ENCODE measurements around the gene NAT16.
"Not testable (repeated sequence)": the region's sequence is repeated elsewhere in the genome, so short reads cannot be mapped to it uniquely, and the experiment has no call there.

The NAT16 gene

GRCh38 chr7:101212014-101212413 is 31.9 kb upstream of the NAT16 start:
- no peaks in the 10 kb centered on the region for H3K9me3 ChIP-seq (ENCODE audit: insufficient read depth, low read depth, low read length)
- H3K9ac ChIP-seq (ENCODE audit: low read depth, low read length), result no peak overlapping the region
- peaks cover 10% of the 10 kb centered on the region for H3K36me3 ChIP-seq (ENCODE audit: insufficient read depth, low read depth, low read length)
- no peak overlapping the region for H3K4me3 ChIP-seq (ENCODE audit: low read length)
- H3K4me1 ChIP-seq (ENCODE audit: insufficient read depth, low read length), result no peaks in the 10 kb centered on the region; the same call in 1 of the 2 replicates
- H3K27ac ChIP-seq (ENCODE audit: low read length), result no peak overlapping the region
- peaks cover 5% of the 10 kb centered on the region; the same call in 1 of the 2 replicates for H3K27me3 ChIP-seq (ENCODE audit: insufficient read depth, low read length)

- Histone ChIP-seq H3K4me1 (ENCODE audit: insufficient read depth, low read length) (no peaks in the 10 kb centered on the region; the same call in 1 of the 2 replicates), H3K27me3 (ENCODE audit: insufficient read depth, low read length) (peaks cover 3% of the 10 kb centered on the region; the same call in 1 of the 2 replicates), H3K27ac (ENCODE audit: low read length) (no peak overlapping the region), H3K36me3 (ENCODE audit: insufficient read depth, low read depth, low read length) (peaks cover 10% of the 10 kb centered on the region), H3K9ac (ENCODE audit: low read depth, low read length) (no peak overlapping the region), H3K4me3 (ENCODE audit: low read length) (no peak overlapping the region), H3K9me3 (ENCODE audit: insufficient read depth, low read depth, low read length) (no peaks in the 10 kb centered on the region)
Observed at GRCh38 chr7:101211501-101211900, 31.4 kb upstream of the NAT16 start.

- H3K27ac ChIP-seq (ENCODE audit: low read length), result no peak overlapping the region
- no peaks in the 10 kb centered on the region for H3K4me1 ChIP-seq (ENCODE audit: insufficient read depth, low read length)
- no peaks in the 10 kb centered on the region for H3K9me3 ChIP-seq (ENCODE audit: insufficient read depth, low read depth, low read length)
- H3K27me3 ChIP-seq (ENCODE audit: insufficient read depth, low read length), result no peaks in the 10 kb centered on the region
- no peak overlapping the region for H3K9ac ChIP-seq (ENCODE audit: low read depth, low read length)
- H3K4me3 ChIP-seq (ENCODE audit: low read length), result no peak overlapping the region
- H3K36me3 ChIP-seq (ENCODE audit: insufficient read depth, low read depth, low read length), result peaks cover 10% of the 10 kb centered on the region
Observed at GRCh38 chr7:101210143-101210542, 30.1 kb upstream of the NAT16 start.

- H3K27ac ChIP-seq (ENCODE audit: low read length), result no peak overlapping the region
- no peak overlapping the region for H3K4me3 ChIP-seq (ENCODE audit: low read length)
- H3K36me3 ChIP-seq (ENCODE audit: insufficient read depth, low read depth, low read length), result peaks cover 10% of the 10 kb centered on the region
- no peaks in the 10 kb centered on the region for H3K9me3 ChIP-seq (ENCODE audit: insufficient read depth, low read depth, low read length)
- no peaks in the 10 kb centered on the region for H3K4me1 ChIP-seq (ENCODE audit: insufficient read depth, low read length)
- H3K27me3 ChIP-seq (ENCODE audit: insufficient read depth, low read length), result peaks cover 1% of the 10 kb centered on the region; the same call in 1 of the 2 replicates
- no peak overlapping the region for H3K9ac ChIP-seq (ENCODE audit: low read depth, low read length)
Observed at GRCh38 chr7:101208794-101209193, 28.7 kb upstream of the NAT16 start.

GRCh38 chr7:101207459-101207858 is 27.4 kb upstream of the NAT16 start:
- H3K4me3 ChIP-seq (ENCODE audit: low read length), result no peak overlapping the region
- H3K9ac ChIP-seq (ENCODE audit: low read depth, low read length), result no peak overlapping the region
- H3K9me3 ChIP-seq (ENCODE audit: insufficient read depth, low read depth, low read length), result no peaks in the 10 kb centered on the region
- peaks cover 10% of the 10 kb centered on the region for H3K36me3 ChIP-seq (ENCODE audit: insufficient read depth, low read depth, low read length)
- no peak overlapping the region for H3K27ac ChIP-seq (ENCODE audit: low read length)
- H3K27me3 ChIP-seq (ENCODE audit: insufficient read depth, low read length), result peaks cover 14% of the 10 kb centered on the region; the same call in 1 of the 2 replicates
- H3K4me1 ChIP-seq (ENCODE audit: insufficient read depth, low read length), result no peaks in the 10 kb centered on the region

- H3K36me3 ChIP-seq (ENCODE audit: insufficient read depth, low read depth, low read length), result peaks cover 10% of the 10 kb centered on the region
- no peak overlapping the region for H3K9ac ChIP-seq (ENCODE audit: low read depth, low read length)
- no peak overlapping the region for H3K4me3 ChIP-seq (ENCODE audit: low read length)
- H3K27me3 ChIP-seq (ENCODE audit: insufficient read depth, low read length), result peaks cover 22% of the 10 kb centered on the region; the same call in 1 of the 2 replicates
- H3K9me3 ChIP-seq (ENCODE audit: insufficient read depth, low read depth, low read length), result no peaks in the 10 kb centered on the region
- no peaks in the 10 kb centered on the region for H3K4me1 ChIP-seq (ENCODE audit: insufficient read depth, low read length)
- no peak overlapping the region for H3K27ac ChIP-seq (ENCODE audit: low read length)
Observed at GRCh38 chr7:101206665-101207042, 26.6 kb upstream of the NAT16 start.

GRCh38 chr7:101205901-101206664 is 26.0 kb upstream of the NAT16 start:
- H3K9ac ChIP-seq (ENCODE audit: low read depth, low read length), result no peak overlapping the region
- no peak overlapping the region for H3K27ac ChIP-seq (ENCODE audit: low read length)
- no peak overlapping the region for H3K4me3 ChIP-seq (ENCODE audit: low read length)
- peaks cover 10% of the 10 kb centered on the region for H3K36me3 ChIP-seq (ENCODE audit: insufficient read depth, low read depth, low read length)
- no peaks in the 10 kb centered on the region for H3K9me3 ChIP-seq (ENCODE audit: insufficient read depth, low read depth, low read length)
- peaks cover 27% of the 10 kb centered on the region; the same call in 1 of the 2 replicates for H3K27me3 ChIP-seq (ENCODE audit: insufficient read depth, low read length)
- H3K4me1 ChIP-seq (ENCODE audit: insufficient read depth, low read length), result no peaks in the 10 kb centered on the region; the same call in 1 of the 2 replicates

GRCh38 chr7:101203740-101204738 is 23.9 kb upstream of the NAT16 start:
- H3K4me3 ChIP-seq (ENCODE audit: low read length); H3K9ac ChIP-seq (ENCODE audit: low read depth, low read length); H3K4me1 ChIP-seq (ENCODE audit: insufficient read depth, low read length); H3K27ac ChIP-seq (ENCODE audit: low read length); H3K36me3 ChIP-seq (ENCODE audit: insufficient read depth, low read depth, low read length); H3K9me3 ChIP-seq (ENCODE audit: insufficient read depth, low read depth, low read length): not testable (repeated sequence)
- peaks cover 32% of the 10 kb centered on the region; the same call in 1 of the 2 replicates for H3K27me3 ChIP-seq (ENCODE audit: insufficient read depth, low read length)

- no peak overlapping the region for H3K27ac ChIP-seq (ENCODE audit: low read length)
- no peak overlapping the region for H3K4me3 ChIP-seq (ENCODE audit: low read length)
- H3K27me3 ChIP-seq (ENCODE audit: insufficient read depth, low read length), result peaks cover 32% of the 10 kb centered on the region; the same call in 1 of the 2 replicates
Observed at GRCh38 chr7:101202603-101202918, 22.5 kb upstream of the NAT16 start.

GRCh38 chr7:101201695-101202602 is 21.9 kb upstream of the NAT16 start:
- H3K27me3 ChIP-seq (ENCODE audit: insufficient read depth, low read length), result peaks cover 32% of the 10 kb centered on the region; the same call in 1 of the 2 replicates
- peak overlapping the region; percentile 34; the same call in 1 of the 2 replicates for H3K9ac ChIP-seq (ENCODE audit: low read depth, low read length)
- peak overlapping the region; percentile 53; the same call in 1 of the 2 replicates for H3K4me3 ChIP-seq (ENCODE audit: low read length)
- no peak overlapping the region for H3K27ac ChIP-seq (ENCODE audit: low read length)
- H3K36me3 ChIP-seq (ENCODE audit: insufficient read depth, low read depth, low read length), result no peaks in the 10 kb centered on the region
- no peaks in the 10 kb centered on the region for H3K9me3 ChIP-seq (ENCODE audit: insufficient read depth, low read depth, low read length)
- peaks cover 4% of the 10 kb centered on the region; the same call in 1 of the 2 replicates for H3K4me1 ChIP-seq (ENCODE audit: insufficient read depth, low read length)

More at GRCh38 chr7:101202603-101202918, 22.5 kb upstream of the NAT16 start:
- Histone ChIP-seq H3K36me3 (ENCODE audit: insufficient read depth, low read depth, low read length) (no peaks in the 10 kb centered on the region), H3K9me3 (ENCODE audit: insufficient read depth, low read depth, low read length) (no peaks in the 10 kb centered on the region), H3K9ac (ENCODE audit: low read depth, low read length) (no peak overlapping the region), H3K4me1 (ENCODE audit: insufficient read depth, low read length) (peaks cover 4% of the 10 kb centered on the region; the same call in 1 of the 2 replicates)

Measured in iPS-20b (cell line).